GM12892 (cell line): ENCODE results near the gene PDZRN3.

Experiments
- POLR2AphosphoS5 ChIP-seq: IDR thresholded peaks from 2 replicates; pipeline ENCODE4 v1.6.1; 2011; ENCODE audit warnings: low read depth, low read length, control low read depth
- TAF1 ChIP-seq: IDR thresholded peaks from 2 replicates; pipeline ENCODE4 v1.6.1; 2011; ENCODE audit warnings: low read depth, mild to moderate bottlenecking, control low read depth, low read length, borderline replicate concordance

DNA sequence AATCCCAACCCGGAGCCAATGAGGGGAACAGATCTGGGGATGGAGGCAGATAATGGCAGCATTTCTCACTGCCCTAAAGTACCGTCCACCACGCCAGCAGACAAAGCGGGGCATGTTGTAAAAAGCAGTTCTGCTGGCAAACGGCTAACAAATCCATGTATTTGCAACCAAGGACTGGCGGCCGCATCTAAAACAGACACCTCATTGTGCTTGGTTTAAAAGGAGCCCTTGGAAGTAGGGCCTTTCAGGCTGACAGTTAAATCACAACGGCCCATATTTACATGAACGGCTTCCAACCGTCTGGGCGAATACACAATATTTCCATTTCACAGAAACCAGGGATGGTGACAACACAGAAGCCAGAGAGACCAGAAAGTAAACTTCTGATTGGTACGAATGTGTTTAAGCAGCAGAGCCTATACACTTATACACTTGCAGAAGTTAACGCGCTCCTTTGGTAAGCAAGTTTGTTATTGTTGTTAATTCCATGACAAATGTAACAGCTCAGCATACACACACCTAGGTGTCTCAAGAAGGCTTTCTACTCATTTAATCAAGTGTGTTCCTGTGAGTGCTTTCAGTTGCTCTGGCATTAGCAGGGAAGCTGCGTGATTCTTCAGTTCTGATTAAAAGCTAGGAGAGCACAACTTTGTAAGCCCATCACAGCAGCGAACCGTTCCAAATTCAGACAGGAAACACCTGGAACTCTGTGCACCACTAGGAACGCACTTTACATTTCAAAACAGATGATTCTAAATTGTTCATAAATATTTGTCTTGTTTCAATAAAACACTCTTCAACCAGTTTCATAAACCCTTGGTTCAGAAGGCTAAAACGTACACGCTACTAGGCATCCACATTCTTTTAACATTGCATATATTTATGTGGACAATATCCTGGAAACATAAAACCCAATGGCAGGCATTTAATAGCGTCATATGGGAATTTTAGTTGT, 112.9 kb downstream of the PDZRN3 start:
- no peak for TF ChIP-seq TAF1
- TF ChIP-seq POLR2AphosphoS5, result no peak
